Activated CD8-positive, alpha-beta memory T cell treated with anti-CD3 and anti-CD28 coated beads for 36 hours (primary cell): ENCODE results near the gene PRSS22. TPM values are rescaled to one million over a fixed set of nuclear protein-coding genes. Genes with fewer than 3 reads are reported as not detected.

Experiments used
- CTCF ChIA-PET: fragments of 350-600 bp; sonication (Branson Sonifier 250); formaldehyde crosslinking; loops from one replicate; lab custom pipeline; 2021; ENCODE audit warnings: antibody characterized with exemption; lab: Charles Lee
- POLR2A ChIA-PET: fragments of 350-600 bp; sonication (Branson Sonifier 250); formaldehyde crosslinking; loops from one replicate; lab custom pipeline; 2021; ENCODE audit warnings: antibody characterized with exemption; lab: Charles Lee
- total RNA-seq, 2 experiments: library from RNA; stranded (reverse); gene quantifications; one replicate each; pipeline ENCODE4 v1.2.3, GENCODE V29; 2021

PRSS22 gene
- total RNA-seq, 2 experiments from 2014 or later = not detected

- CTCF ChIA-PET = interaction anchor here (0.7 to 2.3 kb wide), 5 partner anchors 15 to 60 kb away, joined by 3 to 16 read pairs (median 5); no protein-coding TSS in a partner anchor
- POLR2A ChIA-PET = interaction anchor here (0.6 to 1.2 kb wide), 3 partner anchors 15 to 624 kb away, joined by 3 to 9 read pairs (median 5); partner anchors contain the start of gene FLYWCH1
Observed at GRCh38 chr16:2883458-2883908, 25.5 kb upstream of the PRSS22 start.

- POLR2A ChIA-PET = interaction anchor here (0.6 to 1.2 kb wide), 3 partner anchors 15 to 623 kb away, joined by 5 to 9 read pairs (median 5); no protein-coding TSS in a partner anchor
- CTCF ChIA-PET = interaction anchor here (0.7 to 2.3 kb wide), 6 partner anchors 10 to 149 kb away, joined by 3 to 16 read pairs (median 6); partner anchors contain the start of gene FLYWCH1
Observed at GRCh38 chr16:2882650-2883457, 24.9 kb upstream of the PRSS22 start, which contains the start of gene FLYWCH2. FLYWCH2 (plus strand) TSS chr16:2883215; CDS start chr16:2896450, 13,235 bp downstream.

GRCh38 chr16:2881783-2882649, 24.0 kb upstream of the PRSS22 start:
- ChIA-PET CTCF (interaction anchor here (0.6 to 3.7 kb wide), 7 partner anchors 9 to 49 kb away, joined by 3 to 16 read pairs (median 6); no protein-coding TSS in a partner anchor), POLR2A (interaction anchor here (1.0 to 1.2 kb wide), 2 partner anchors 14 to 31 kb away, joined by 5 read pairs; no protein-coding TSS in a partner anchor)

- CTCF ChIA-PET = interaction anchor here (1.4 to 3.7 kb wide), 2 partner anchors 12 to 39 kb away, joined by 3 to 10 read pairs; no protein-coding TSS in a partner anchor
- POLR2A ChIA-PET = interaction anchor here (0.6 kb wide), 1 partner anchor 41 kb away, joined by 3 read pairs; no protein-coding TSS in a partner anchor
Observed at GRCh38 chr16:2879854-2880508, 22.0 kb upstream of the PRSS22 start.

- ChIA-PET POLR2A (interaction anchor here (0.6 to 1.0 kb wide), 3 partner anchors 52 to 1141 kb away, joined by 3 to 5 read pairs (median 3); no protein-coding TSS in a partner anchor), CTCF (interaction anchor here (0.6 to 1.4 kb wide), 9 partner anchors 11 to 156 kb away, joined by 3 to 6 read pairs (median 4); no protein-coding TSS in a partner anchor)
Observed at GRCh38 chr16:2874912-2875362, 17.0 kb upstream of the PRSS22 start.

GRCh38 chr16:2874032-2874911, 16.3 kb upstream of the PRSS22 start:
- POLR2A ChIA-PET = interaction anchor here (0.6 to 1.0 kb wide), 3 partner anchors 53 to 1142 kb away, joined by 3 to 5 read pairs (median 3); no protein-coding TSS in a partner anchor

GRCh38 chr16:2871926-2872325, 14.0 kb upstream of the PRSS22 start:
- POLR2A ChIA-PET = no interaction called here
- CTCF ChIA-PET = interaction anchor here (1.7 to 2.7 kb wide), 2 partner anchors 11 to 48 kb away, joined by 6 to 22 read pairs; partner anchors contain the start of gene FLYWCH2

More at GRCh38 chr16:2874032-2874911, 16.3 kb upstream of the PRSS22 start:
- CTCF ChIA-PET = interaction anchor here (0.6 to 2.7 kb wide), 10 partner anchors 10 to 155 kb away, joined by 3 to 22 read pairs (median 4); no protein-coding TSS in a partner anchor

GRCh38 chr16:2867987-2868789, 10.2 kb upstream of the PRSS22 start:
- ChIA-PET POLR2A (interaction anchor here (0.5 to 1.4 kb wide), 9 partner anchors 12 to 186 kb away, joined by 3 to 9 read pairs (median 4); partner anchors contain the start of genes ELOB, FLYWCH2 and KCTD5), CTCF (interaction anchor here (0.7 to 1.8 kb wide), 28 partner anchors 9 to 336 kb away, joined by 3 to 19 read pairs (median 4); partner anchors contain the start of genes FLYWCH1, FLYWCH2, PRSS41 and SRRM2)

GRCh38 chr16:2867661-2867986, 9.7 kb upstream of the PRSS22 start:
- ChIA-PET POLR2A (interaction anchor here (0.5 to 1.2 kb wide), 5 partner anchors 15 to 117 kb away, joined by 3 to 9 read pairs (median 5); partner anchors contain the start of genes ELOB and FLYWCH2), CTCF (interaction anchor here (0.7 to 1.8 kb wide), 22 partner anchors 11 to 335 kb away, joined by 3 to 19 read pairs (median 4); partner anchors contain the start of genes FLYWCH2, PRSS41 and SRRM2)

- ChIA-PET CTCF (interaction anchor here (1.6 kb wide), 1 partner anchor 28 kb away, joined by 5 read pairs; no protein-coding TSS in a partner anchor), POLR2A (no interaction called here)
Observed at GRCh38 chr16:2866431-2866830, 8.5 kb upstream of the PRSS22 start.

- ChIA-PET POLR2A (no interaction called here), CTCF (interaction anchor here (1.6 kb wide), 1 partner anchor 27 kb away, joined by 5 read pairs; no protein-coding TSS in a partner anchor)
Observed at GRCh38 chr16:2865651-2866050, 7.7 kb upstream of the PRSS22 start.

GRCh38 chr16:2860826-2861567, 3.0 kb upstream of the PRSS22 start:
- CTCF ChIA-PET = interaction anchor here (0.8 kb wide), 1 partner anchor 19 kb away, joined by 4 read pairs; no protein-coding TSS in a partner anchor
- POLR2A ChIA-PET = no interaction called here

- ChIA-PET POLR2A (no interaction called here), CTCF (interaction anchor here (1.2 kb wide), 1 partner anchor 18 kb away, joined by 3 read pairs; no protein-coding TSS in a partner anchor)
Observed at GRCh38 chr16:2859686-2860265, 1.8 kb upstream of the PRSS22 start.
